H7 (cell line): ENCODE data around the gene FUCA2. TPM values are rescaled to one million over a fixed set of nuclear protein-coding genes. Genes with fewer than 3 reads are reported as not detected.

ENCODE experiments used
- DNase-seq: peaks from one replicate; pipeline ENCODE4 v3.0.0; 2012
- H3K27me3 ChIP-seq: 2 replicates; pipeline ENCODE4 v1.6.0; 2011; ENCODE audit warnings: mild to moderate bottlenecking, low read length; ENCODE audit not compliant: control insufficient read depth, insufficient read depth
- H3K36me3 ChIP-seq: replicated peaks from 2 replicates; pipeline ENCODE4 v1.5.1; 2011; ENCODE audit warnings: low read length; ENCODE audit not compliant: control insufficient read depth, insufficient read depth
- H3K4me3 ChIP-seq: 2 replicates; pipeline ENCODE4 v1.5.1; 2011; ENCODE audit warnings: low read depth, mild to moderate bottlenecking, control low read depth, low read length, moderate library complexity; ENCODE audit not compliant: insufficient read depth
- total RNA-seq: library from RNA; depleted of rRNA; stranded (reverse); fragments of >200 nt; shearing (Covaris generic); gene quantifications from 2 replicates; pipeline ENCODE4 v1.2.3, GENCODE V29; 2014

FUCA2 gene
- total RNA-seq, 1 experiment from 2014 or later: 54.0 TPM

GRCh38 chr6:143543435-143543834 lies 31.9 kb upstream of the FUCA2 start:
- no peak for DNase-seq
- Histone ChIP-seq H3K27me3 (peaks cover 3% of the 10 kb centered on the region), H3K4me3 (no peak overlapping the region), H3K36me3 (no peaks in the 10 kb centered on the region; the same call in 1 of the 2 replicates)

- DNase-seq: no peak
- H3K4me3 ChIP-seq: no peak overlapping the region
- peaks cover 7% of the 10 kb centered on the region for H3K27me3 ChIP-seq
- H3K36me3 ChIP-seq: no peaks in the 10 kb centered on the region; the same call in 1 of the 2 replicates
Observed at GRCh38 chr6:143542888-143543287, 31.4 kb upstream of the FUCA2 start.

GRCh38 chr6:143540192-143540591 lies 28.7 kb upstream of the FUCA2 start:
- no peaks in the 10 kb centered on the region; the same call in 1 of the 2 replicates for H3K36me3 ChIP-seq
- H3K4me3 ChIP-seq: no peak overlapping the region
- H3K27me3 ChIP-seq: peaks cover 24% of the 10 kb centered on the region
- no peak for DNase-seq

GRCh38 chr6:143539734-143540133 lies 28.2 kb upstream of the FUCA2 start:
- no peak overlapping the region for H3K4me3 ChIP-seq
- H3K36me3 ChIP-seq: no peaks in the 10 kb centered on the region; the same call in 1 of the 2 replicates
- peak; percentile 47 for DNase-seq
- peaks cover 24% of the 10 kb centered on the region for H3K27me3 ChIP-seq

- no peak for DNase-seq
- Histone ChIP-seq H3K4me3 (no peak overlapping the region), H3K27me3 (peaks cover 25% of the 10 kb centered on the region), H3K36me3 (no peaks in the 10 kb centered on the region; the same call in 1 of the 2 replicates)
Observed at GRCh38 chr6:143539106-143539505, 27.6 kb upstream of the FUCA2 start.

GRCh38 chr6:143538374-143538773 lies 26.9 kb upstream of the FUCA2 start:
- Histone ChIP-seq H3K27me3 (peaks cover 25% of the 10 kb centered on the region), H3K36me3 (no peaks in the 10 kb centered on the region), H3K4me3 (no peak overlapping the region)
- DNase-seq: no peak

- Histone ChIP-seq H3K27me3 (peaks cover 25% of the 10 kb centered on the region), H3K4me3 (peak overlapping the region; percentile 52), H3K36me3 (no peaks in the 10 kb centered on the region)
- DNase-seq: peak; percentile 84
Observed at GRCh38 chr6:143536866-143537691, 25.6 kb upstream of the FUCA2 start.

GRCh38 chr6:143536461-143536865 lies 24.9 kb upstream of the FUCA2 start:
- Histone ChIP-seq H3K4me3 (peak overlapping the region; percentile 52), H3K36me3 (no peaks in the 10 kb centered on the region), H3K27me3 (peaks cover 25% of the 10 kb centered on the region)
- no peak for DNase-seq

- DNase-seq: no peak
- no peak overlapping the region for H3K4me3 ChIP-seq
- no peaks in the 10 kb centered on the region for H3K36me3 ChIP-seq
- H3K27me3 ChIP-seq: peaks cover 25% of the 10 kb centered on the region
Observed at GRCh38 chr6:143535189-143535614, 23.7 kb upstream of the FUCA2 start.

- H3K27me3 ChIP-seq: peaks cover 12% of the 10 kb centered on the region
- no peak overlapping the region for H3K4me3 ChIP-seq
- H3K36me3 ChIP-seq: no peaks in the 10 kb centered on the region
- no peak for DNase-seq
Observed at GRCh38 chr6:143531720-143532499, 20.4 kb upstream of the FUCA2 start.

- DNase-seq: peak; percentile 63
- no peaks in the 10 kb centered on the region for H3K27me3 ChIP-seq
- no peak overlapping the region for H3K4me3 ChIP-seq
- H3K36me3 ChIP-seq: no peaks in the 10 kb centered on the region
Observed at GRCh38 chr6:143529095-143529494, 17.6 kb upstream of the FUCA2 start.

GRCh38 chr6:143528164-143528811 lies 16.8 kb upstream of the FUCA2 start:
- Histone ChIP-seq H3K4me3 (no peak overlapping the region), H3K36me3 (no peaks in the 10 kb centered on the region), H3K27me3 (no peaks in the 10 kb centered on the region)
- DNase-seq: no peak

- Histone ChIP-seq H3K36me3 (no peaks in the 10 kb centered on the region), H3K27me3 (no peaks in the 10 kb centered on the region), H3K4me3 (no peak overlapping the region)
- no peak for DNase-seq
Observed at GRCh38 chr6:143527677-143528076, 16.2 kb upstream of the FUCA2 start.

- Histone ChIP-seq H3K4me3 (no peak overlapping the region), H3K27me3 (no peaks in the 10 kb centered on the region), H3K36me3 (no peaks in the 10 kb centered on the region)
- no peak for DNase-seq
Observed at GRCh38 chr6:143525356-143525755, 13.8 kb upstream of the FUCA2 start.
